ENCODE data around the gene GZMM. TPM values are rescaled to one million over a fixed set of nuclear protein-coding genes. Genes with fewer than 3 reads are reported as not detected.

GZMM gene
- total and polyA plus RNA-seq, 2 experiments from 2014 or later, result 0.29 TPM; not detected in 1

DNA sequence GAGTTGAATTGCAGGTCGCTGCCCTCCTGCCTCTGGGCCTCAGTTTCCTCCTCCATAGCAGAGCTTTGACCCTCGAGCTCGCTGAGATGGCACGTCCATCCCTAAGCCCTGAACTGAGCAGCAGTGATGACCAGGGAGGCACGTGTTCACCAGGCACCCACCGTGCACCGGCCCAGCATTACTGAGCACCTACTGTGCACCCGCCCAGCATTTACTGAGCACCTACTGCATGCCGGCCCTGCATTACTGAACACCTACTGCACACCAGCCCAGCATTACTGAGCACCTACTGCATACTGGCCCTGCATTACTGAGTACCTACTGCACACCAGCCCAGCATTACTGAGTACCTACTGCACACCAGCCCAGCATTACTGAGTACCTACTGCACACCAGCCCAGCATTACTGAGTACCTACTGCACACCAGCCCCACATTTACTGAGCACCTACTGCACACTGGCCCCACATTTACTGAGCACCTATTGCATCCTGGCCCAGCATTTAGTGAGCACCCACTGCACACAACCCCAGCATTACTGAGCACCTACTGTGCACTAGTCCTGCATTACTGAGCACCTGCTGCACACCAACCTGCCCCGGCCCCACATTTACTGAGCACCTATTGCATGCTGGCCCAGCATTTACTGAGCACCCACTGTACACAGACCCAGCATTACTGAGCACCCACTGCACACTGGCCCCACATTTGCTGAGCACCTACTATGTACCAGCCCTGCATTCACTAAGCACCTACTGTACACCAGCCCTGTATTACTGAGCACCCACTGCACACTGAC, 30.3 kb upstream of the GZMM start:
- H3K27ac ChIP-seq (ENCODE audit: low read depth), result no peak overlapping the region

More for the DNA sequence above, 30.3 kb upstream of the GZMM start:
- Histone ChIP-seq H3K4me2 (no peak overlapping the region), H3K4me3 (no peak overlapping the region), H4K20me1 (replicated peaks; ENCODE audit: insufficient read depth) (no peaks in the 10 kb centered on the region), H3K4me1 (ENCODE audit: insufficient read depth) (peaks cover 4% of the 10 kb centered on the region; the same call in 1 of the 2 replicates), H2AFZ (no peak overlapping the region), H3F3A (replicated peaks; ENCODE audit: low read depth) (peaks cover 22% of the 10 kb centered on the region), H3K36me3 (ENCODE audit: insufficient read depth) (no peaks in the 10 kb centered on the region; the same call in 1 of the 2 replicates), H3K27me3 (ENCODE audit: insufficient read depth) (no peaks in the 10 kb centered on the region), H3K9me2 (ENCODE audit: insufficient read depth) (no peaks in the 10 kb centered on the region), H3K79me2 (replicated peaks; ENCODE audit: insufficient read depth) (no peaks in the 10 kb centered on the region)
- TF ChIP-seq, protein P1, sequence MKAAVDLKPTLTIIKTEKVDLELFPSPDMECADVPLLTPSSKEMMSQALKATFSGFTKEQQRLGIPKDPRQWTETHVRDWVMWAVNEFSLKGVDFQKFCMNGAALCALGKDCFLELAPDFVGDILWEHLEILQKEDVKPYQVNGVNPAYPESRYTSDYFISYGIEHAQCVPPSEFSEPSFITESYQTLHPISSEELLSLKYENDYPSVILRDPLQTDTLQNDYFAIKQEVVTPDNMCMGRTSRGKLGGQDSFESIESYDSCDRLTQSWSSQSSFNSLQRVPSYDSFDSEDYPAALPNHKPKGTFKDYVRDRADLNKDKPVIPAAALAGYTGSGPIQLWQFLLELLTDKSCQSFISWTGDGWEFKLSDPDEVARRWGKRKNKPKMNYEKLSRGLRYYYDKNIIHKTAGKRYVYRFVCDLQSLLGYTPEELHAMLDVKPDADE (IDR thresholded peaks at IDR 0.05), result no peak
- TF ChIP-seq ZNF114 (CRISPR knock-in tag; IDR thresholded peaks at IDR 0.05) (no peak), STAT1 (IDR thresholded peaks at IDR 0.05; ENCODE audit: unreplicated experiment) (no peak), CREB1 (CRISPR knock-in tag; IDR thresholded peaks at IDR 0.05; ENCODE audit: low read depth) (no peak), EZH2 (IDR thresholded peaks at IDR 0.05; ENCODE audit: low read depth, unreplicated experiment) (no peak), POLR2AphosphoS5 (IDR thresholded peaks at IDR 0.05; ENCODE audit: low read depth) (no peak), JUNB (IDR thresholded peaks at IDR 0.05; ENCODE audit: unreplicated experiment) (no peak), ZNF331 (CRISPR knock-in tag; IDR thresholded peaks at IDR 0.05; ENCODE audit: low read depth) (no peak)
- TF ChIP-seq, protein P2, sequence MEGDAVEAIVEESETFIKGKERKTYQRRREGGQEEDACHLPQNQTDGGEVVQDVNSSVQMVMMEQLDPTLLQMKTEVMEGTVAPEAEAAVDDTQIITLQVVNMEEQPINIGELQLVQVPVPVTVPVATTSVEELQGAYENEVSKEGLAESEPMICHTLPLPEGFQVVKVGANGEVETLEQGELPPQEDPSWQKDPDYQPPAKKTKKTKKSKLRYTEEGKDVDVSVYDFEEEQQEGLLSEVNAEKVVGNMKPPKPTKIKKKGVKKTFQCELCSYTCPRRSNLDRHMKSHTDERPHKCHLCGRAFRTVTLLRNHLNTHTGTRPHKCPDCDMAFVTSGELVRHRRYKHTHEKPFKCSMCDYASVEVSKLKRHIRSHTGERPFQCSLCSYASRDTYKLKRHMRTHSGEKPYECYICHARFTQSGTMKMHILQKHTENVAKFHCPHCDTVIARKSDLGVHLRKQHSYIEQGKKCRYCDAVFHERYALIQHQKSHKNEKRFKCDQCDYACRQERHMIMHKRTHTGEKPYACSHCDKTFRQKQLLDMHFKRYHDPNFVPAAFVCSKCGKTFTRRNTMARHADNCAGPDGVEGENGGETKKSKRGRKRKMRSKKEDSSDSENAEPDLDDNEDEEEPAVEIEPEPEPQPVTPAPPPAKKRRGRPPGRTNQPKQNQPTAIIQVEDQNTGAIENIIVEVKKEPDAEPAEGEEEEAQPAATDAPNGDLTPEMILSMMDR (conservative IDR thresholded peaks at IDR 0.05; ENCODE audit: low read depth in 2 of 2), result no peak
- TF ChIP-seq, protein P3, sequence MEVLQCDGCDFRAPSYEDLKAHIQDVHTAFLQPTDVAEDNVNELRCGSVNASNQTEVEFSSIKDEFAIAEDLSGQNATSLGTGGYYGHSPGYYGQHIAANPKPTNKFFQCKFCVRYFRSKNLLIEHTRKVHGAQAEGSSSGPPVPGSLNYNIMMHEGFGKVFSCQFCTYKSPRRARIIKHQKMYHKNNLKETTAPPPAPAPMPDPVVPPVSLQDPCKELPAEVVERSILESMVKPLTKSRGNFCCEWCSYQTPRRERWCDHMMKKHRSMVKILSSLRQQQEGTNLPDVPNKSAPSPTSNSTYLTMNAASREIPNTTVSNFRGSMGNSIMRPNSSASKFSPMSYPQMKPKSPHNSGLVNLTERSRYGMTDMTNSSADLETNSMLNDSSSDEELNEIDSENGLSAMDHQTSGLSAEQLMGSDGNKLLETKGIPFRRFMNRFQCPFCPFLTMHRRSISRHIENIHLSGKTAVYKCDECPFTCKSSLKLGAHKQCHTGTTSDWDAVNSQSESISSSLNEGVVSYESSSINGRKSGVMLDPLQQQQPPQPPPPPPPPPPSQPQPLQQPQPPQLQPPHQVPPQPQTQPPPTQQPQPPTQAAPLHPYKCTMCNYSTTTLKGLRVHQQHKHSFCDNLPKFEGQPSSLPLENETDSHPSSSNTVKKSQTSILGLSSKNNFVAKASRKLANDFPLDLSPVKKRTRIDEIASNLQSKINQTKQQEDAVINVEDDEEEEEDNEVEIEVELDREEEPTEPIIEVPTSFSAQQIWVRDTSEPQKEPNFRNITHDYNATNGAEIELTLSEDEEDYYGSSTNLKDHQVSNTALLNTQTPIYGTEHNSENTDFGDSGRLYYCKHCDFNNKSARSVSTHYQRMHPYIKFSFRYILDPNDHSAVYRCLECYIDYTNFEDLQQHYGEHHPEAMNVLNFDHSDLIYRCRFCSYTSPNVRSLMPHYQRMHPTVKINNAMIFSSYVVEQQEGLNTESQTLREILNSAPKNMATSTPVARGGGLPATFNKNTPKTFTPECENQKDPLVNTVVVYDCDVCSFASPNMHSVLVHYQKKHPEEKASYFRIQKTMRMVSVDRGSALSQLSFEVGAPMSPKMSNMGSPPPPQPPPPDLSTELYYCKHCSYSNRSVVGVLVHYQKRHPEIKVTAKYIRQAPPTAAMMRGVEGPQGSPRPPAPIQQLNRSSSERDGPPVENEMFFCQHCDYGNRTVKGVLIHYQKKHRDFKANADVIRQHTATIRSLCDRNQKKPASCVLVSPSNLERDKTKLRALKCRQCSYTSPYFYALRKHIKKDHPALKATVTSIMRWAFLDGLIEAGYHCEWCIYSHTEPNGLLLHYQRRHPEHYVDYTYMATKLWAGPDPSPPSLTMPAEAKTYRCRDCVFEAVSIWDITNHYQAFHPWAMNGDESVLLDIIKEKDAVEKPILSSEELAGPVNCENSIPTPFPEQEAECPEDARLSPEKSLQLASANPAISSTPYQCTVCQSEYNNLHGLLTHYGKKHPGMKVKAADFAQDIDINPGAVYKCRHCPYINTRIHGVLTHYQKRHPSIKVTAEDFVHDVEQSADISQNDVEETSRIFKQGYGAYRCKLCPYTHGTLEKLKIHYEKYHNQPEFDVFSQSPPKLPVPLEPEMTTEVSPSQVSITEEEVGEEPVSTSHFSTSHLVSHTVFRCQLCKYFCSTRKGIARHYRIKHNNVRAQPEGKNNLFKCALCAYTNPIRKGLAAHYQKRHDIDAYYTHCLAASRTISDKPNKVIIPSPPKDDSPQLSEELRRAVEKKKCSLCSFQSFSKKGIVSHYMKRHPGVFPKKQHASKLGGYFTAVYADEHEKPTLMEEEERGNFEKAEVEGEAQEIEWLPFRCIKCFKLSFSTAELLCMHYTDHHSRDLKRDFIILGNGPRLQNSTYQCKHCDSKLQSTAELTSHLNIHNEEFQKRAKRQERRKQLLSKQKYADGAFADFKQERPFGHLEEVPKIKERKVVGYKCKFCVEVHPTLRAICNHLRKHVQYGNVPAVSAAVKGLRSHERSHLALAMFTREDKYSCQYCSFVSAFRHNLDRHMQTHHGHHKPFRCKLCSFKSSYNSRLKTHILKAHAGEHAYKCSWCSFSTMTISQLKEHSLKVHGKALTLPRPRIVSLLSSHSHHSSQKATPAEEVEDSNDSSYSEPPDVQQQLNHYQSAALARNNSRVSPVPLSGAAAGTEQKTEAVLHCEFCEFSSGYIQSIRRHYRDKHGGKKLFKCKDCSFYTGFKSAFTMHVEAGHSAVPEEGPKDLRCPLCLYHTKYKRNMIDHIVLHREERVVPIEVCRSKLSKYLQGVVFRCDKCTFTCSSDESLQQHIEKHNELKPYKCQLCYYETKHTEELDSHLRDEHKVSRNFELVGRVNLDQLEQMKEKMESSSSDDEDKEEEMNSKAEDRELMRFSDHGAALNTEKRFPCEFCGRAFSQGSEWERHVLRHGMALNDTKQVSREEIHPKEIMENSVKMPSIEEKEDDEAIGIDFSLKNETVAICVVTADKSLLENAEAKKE (CRISPR knock-in tag; IDR thresholded peaks at IDR 0.05), result no peak
- no peak overlapping the region for H3K27ac Mint-ChIP-seq
- ATAC-seq, result no peak
- no peak for DNase-seq (ENCODE audit: low spot score)
- H3K27me3 Mint-ChIP-seq (ENCODE audit: insufficient read depth, low read depth, poor library complexity), result peaks cover 33% of the 10 kb centered on the region
- peaks cover 9% of the 10 kb centered on the region for H3K9me3 Mint-ChIP-seq
- peaks cover 28% of the 10 kb centered on the region for H3K36me3 Mint-ChIP-seq (ENCODE audit: low read depth)
- no peak overlapping the region; the same call in 2 of the 3 replicates for H3K4me3 Mint-ChIP-seq
- H3K4me1 Mint-ChIP-seq, result peaks cover 16% of the 10 kb centered on the region

Measured in GM23338 (cell line).